Heart right ventricle (tissue), 16 donors: ENCODE measurements around the gene IZUMO4. TPM values are rescaled to one million over a fixed set of nuclear protein-coding genes. Genes with fewer than 3 reads are reported as not detected.
"Not testable (repeated sequence)": the region's sequence is repeated elsewhere in the genome, so short reads cannot be mapped to it uniquely, and the experiment has no call there.

Source experiments
- ATAC-seq, 8 donors: fragments of 200-7000 bp; cut with Tn5 transposase; one replicate each; pipeline ENCODE4 v1.9.1; 2020; ENCODE audit warnings: mild to moderate bottlenecking in 8 of 8, moderate library complexity in 8 of 8, moderate number of reproducible peaks in 1 of 8
- DNase-seq, 2 donors: peaks; one replicate each; pipeline ENCODE4 v3.0.0-alpha.2; 2020
- H3K27ac ChIP-seq, 10 donors: fragments of 200-600 bp; sonication (generic) in 2 of 10; one replicate each; pipeline versions ENCODE4 v1.5.0 to v1.8.0; 2020 to 2022; ENCODE audit warnings: mild to moderate bottlenecking in 3 of 10
- H3K27me3 ChIP-seq, 7 donors: fragments of 200-600 bp; one replicate each; pipeline ENCODE4 v1.8.0; 2021 to 2022; ENCODE audit warnings: mild to moderate bottlenecking in 2 of 7
- H3K36me3 ChIP-seq, 9 donors: fragments of 200-600 bp; sonication (generic) in 1 of 9; one replicate each; pipeline versions ENCODE4 v1.5.0 to v1.8.0; 2020 to 2022; ENCODE audit warnings: mild to moderate bottlenecking in 2 of 9
- H3K4me1 ChIP-seq, 9 donors: fragments of 200-600 bp; sonication (generic) in 1 of 9; one replicate each; pipeline versions ENCODE4 v1.5.0 to v1.8.0; 2020 to 2022; ENCODE audit warnings: mild to moderate bottlenecking in 4 of 9
- H3K4me3 ChIP-seq, 10 donors: fragments of 200-600 bp; sonication (generic) in 2 of 10; one replicate each; pipeline versions ENCODE4 v1.5.0 to v1.8.0; 2020 to 2022; ENCODE audit warnings: mild to moderate bottlenecking in 7 of 10, moderate library complexity in 2 of 10
- H3K9me3 ChIP-seq, 11 donors: fragments of 200-600 bp in 10 of 11; sonication (generic) in 2 of 11; one replicate each; pipeline versions ENCODE4 v1.5.0 to v1.8.0; 2013 to 2022; ENCODE audit warnings: mild to moderate bottlenecking in 2 of 11, control low read depth in 1 of 11, moderate library complexity in 1 of 11
- WGBS, 2 donors: extraction: QIAGEN DNeasy Blood & Tissue Kit; methylation state at CpG; one replicate each; pipeline ENCODE4 v1.1.7; 2013; ENCODE audit warnings: inconsistent platforms in 1 of 2; 5-methylcytosine and 5-hydroxymethylcytosine counted together
- intact Hi-C, 10 donors: fragments of 100-400 bp; cut with DNase I; formaldehyde crosslinking; loops; one replicate each; pipeline versions ENCODE4 v1.11.1 to v1.14.2; 2022
- polyA plus RNA-seq, 2 donors: library from polyadenylated mRNA; stranded (reverse); fragments of 200-250 nt; gene quantifications; one replicate each; pipeline ENCODE4 v1.2.3, GENCODE V29; 2013
- total RNA-seq, 10 donors: library from RNA; stranded (reverse); fragmentation: NEBNext Ultra II Directional in 3 of 10; extraction: Animal tissue kit (Norgen Biotek cat#: 25700) in 3 of 10; gene quantifications; one replicate each; pipeline versions ENCODE4 v1.2.1 to v1.2.4, GENCODE V29; 2021 to 2023
- TF ChIP-seq, protein P1 (sequence below), 9 donors: fragments of 200-600 bp; sonication (generic) in 2 of 9; IDR thresholded peaks; one replicate each; pipeline versions ENCODE4 v1.5.0 to v1.8.0; 2021 to 2022; ENCODE audit warnings: antibody characterized with exemption in 9 of 9, mild to moderate bottlenecking in 5 of 9, moderate library complexity in 1 of 9
- donor health status: Arrhythmogenic right ventricular cardiomyopathy.
- donor health status: ischemic (EF 13 %, LVEDD 7.1; RV severe dilation, severe dysfunction).
- donor health status: healthy with polysubstance abuse.
- donor health status: DM: no; HTN: yes; CAD: no.
- donor health status: DM: no; HTN: no; CAD: no.
- donor health status: ischemic (EF 25% LVEDD 6.9; RV normal size, moderate dysfunction).
- donor health status: ischemic (EF 25% LVEDD 5.7; RV mildly dilated, moderate dysfunction).
- donor health status: healthy.
- donor health status: DM: yes; HTN: yes; CAD: no.
- donor health status: Ischemic cardiomyopathy.
- donor health status: ischemic (EF 35%, LVEDD 5.7; RV mildly dilated, moderate dysfunction).
- donor health status: nonischemic (EF 11% LVEDD 7.7; RV severe dilation, severe dysfunction).
- donor health status: DM: yes; HTN: yes; CAD: no.
- donor health status: PGD.
- donor health status: ischemic (EF 29% LVEDD 5.4; RV normal size, mild dysfunction).
- donor health status: nonischemic (EF 23%, LVEDD 6.1; RV moderate dilation, normal function).

IZUMO4 gene
- total and polyA plus RNA-seq, 12 donors, result 1.2 to 13.1 (median 2.7) TPM

DNA sequence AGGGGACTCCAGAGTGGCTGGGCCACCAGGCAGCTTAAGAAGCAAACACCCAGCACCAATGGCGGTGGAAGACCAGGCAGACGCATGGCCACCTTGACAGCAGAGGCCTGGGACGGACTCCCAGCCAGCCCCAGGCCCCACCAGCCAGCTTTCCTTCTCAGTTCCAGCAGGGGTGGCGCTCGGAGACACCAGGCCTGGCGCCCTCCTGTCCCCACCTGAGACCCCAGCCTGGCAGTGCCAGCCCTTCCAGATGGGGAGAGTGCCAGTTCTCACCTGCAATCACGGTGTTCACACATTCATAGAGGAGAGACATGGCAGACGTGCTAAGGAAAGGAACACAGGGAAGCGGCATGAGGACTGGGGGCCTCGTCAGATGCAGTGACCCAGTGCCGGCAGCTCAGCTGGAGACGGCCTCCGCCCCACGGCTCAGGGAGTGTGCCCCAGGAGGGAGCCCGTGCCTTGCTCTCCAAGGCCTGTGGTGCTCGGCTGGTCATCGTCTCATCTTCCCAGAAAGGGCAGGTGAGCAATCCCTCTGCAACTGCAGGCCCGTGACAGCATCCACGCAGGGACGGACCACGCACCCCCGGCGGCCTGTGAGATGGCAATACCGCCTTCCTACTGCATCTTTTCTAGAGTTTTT is 30.3 kb downstream of the IZUMO4 start:
- ATAC-seq, result no peak
- Histone ChIP-seq H3K27me3 (no peaks in the 10 kb centered on the region), H3K27ac (peak overlapping the region; percentile 47 to 92 (median 84)), H3K36me3 (peaks cover 0 to 93% (median 47%) of the 10 kb centered on the region in 9 donors), H3K9me3 (no peaks in the 10 kb centered on the region), H3K4me3 (no peak overlapping the region), H3K4me1 (peaks cover 0 to 33% (median 17%) of the 10 kb centered on the region in 9 donors)
- 92 to 94% methylated on average over 24 of the region's 24 CpGs for WGBS, 2 donors
- TF ChIP-seq, protein P1, sequence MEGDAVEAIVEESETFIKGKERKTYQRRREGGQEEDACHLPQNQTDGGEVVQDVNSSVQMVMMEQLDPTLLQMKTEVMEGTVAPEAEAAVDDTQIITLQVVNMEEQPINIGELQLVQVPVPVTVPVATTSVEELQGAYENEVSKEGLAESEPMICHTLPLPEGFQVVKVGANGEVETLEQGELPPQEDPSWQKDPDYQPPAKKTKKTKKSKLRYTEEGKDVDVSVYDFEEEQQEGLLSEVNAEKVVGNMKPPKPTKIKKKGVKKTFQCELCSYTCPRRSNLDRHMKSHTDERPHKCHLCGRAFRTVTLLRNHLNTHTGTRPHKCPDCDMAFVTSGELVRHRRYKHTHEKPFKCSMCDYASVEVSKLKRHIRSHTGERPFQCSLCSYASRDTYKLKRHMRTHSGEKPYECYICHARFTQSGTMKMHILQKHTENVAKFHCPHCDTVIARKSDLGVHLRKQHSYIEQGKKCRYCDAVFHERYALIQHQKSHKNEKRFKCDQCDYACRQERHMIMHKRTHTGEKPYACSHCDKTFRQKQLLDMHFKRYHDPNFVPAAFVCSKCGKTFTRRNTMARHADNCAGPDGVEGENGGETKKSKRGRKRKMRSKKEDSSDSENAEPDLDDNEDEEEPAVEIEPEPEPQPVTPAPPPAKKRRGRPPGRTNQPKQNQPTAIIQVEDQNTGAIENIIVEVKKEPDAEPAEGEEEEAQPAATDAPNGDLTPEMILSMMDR (IDR thresholded peaks at IDR 0.05), result no peak
- intact Hi-C loops, result loop anchor here in 1 of 10 donors (5.0 kb wide), 1 partner anchor 990 kb away; no protein-coding TSS in a partner anchor
- no peak for DNase-seq

DNA sequence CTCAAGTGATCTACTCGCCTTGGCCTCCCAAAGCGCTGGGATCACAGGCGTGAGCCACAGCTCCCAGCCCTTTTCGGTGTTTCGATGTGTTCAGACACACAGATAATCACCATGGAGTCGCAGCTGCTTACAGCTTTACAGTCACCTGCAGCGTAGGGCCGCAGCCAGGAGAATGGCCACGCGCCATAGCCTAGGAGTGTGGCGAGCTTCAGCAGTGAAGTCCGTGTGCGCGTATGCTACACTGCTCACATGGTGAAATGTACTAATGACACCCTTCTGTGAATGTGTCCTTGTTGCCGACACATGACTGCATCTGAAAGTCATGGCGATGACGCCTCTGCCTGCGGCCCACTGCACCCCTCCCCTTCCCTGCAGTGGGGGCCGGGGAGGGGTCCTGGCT is 31.0 kb downstream of the IZUMO4 start:
- Histone ChIP-seq H3K36me3 (peaks cover 0 to 93% (median 45%) of the 10 kb centered on the region in 9 donors), H3K9me3 (no peaks in the 10 kb centered on the region), H3K27me3 (no peaks in the 10 kb centered on the region), H3K4me3 (no peak overlapping the region), H3K4me1 (peaks cover 0 to 37% (median 21%) of the 10 kb centered on the region in 9 donors), H3K27ac (peak overlapping the region; percentile 47 to 92 (median 84))
- ATAC-seq (peak; percentile 82 to 91 (median 87)), DNase-seq (peak; percentile 77 to 81)
- intact Hi-C loops, result loop anchor here in 1 of 10 donors (5.0 kb wide), 1 partner anchor 990 kb away; no protein-coding TSS in a partner anchor
- 40 to 52% methylated on average over 19 of the region's 19 CpGs for WGBS, 2 donors
- TF ChIP-seq, protein P1 (IDR thresholded peaks at IDR 0.05), result no peak

DNA sequence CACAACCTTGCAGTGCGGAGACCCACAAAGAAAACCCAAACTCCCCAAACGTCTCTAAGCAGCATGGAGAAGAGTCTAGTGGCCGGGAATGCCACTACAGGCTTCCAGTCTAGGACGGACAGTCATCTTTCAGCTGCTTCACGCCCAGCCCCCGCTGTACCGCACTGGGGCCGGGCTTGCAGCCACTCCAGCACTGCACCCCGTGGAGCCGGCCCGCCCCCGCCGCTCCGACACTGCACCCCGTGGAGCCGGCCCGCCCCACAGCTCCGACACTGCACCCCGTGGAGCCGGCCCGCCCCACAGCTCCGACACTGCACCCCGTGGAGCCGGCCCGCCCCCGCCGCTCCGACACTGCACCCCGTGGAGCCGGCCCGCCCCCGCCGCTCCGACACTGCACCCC is 31.5 kb downstream of the IZUMO4 start:
- 72 to 83% methylated on average over 24 to 27 of the region's 34 CpGs for WGBS, 2 donors
- Histone ChIP-seq H3K4me1 (peaks cover 0 to 42% (median 25%) of the 10 kb centered on the region in 9 donors), H3K27ac (peak overlapping the region; percentile 15 to 92 (median 84)), H3K36me3 (peaks cover 0 to 93% (median 40%) of the 10 kb centered on the region in 9 donors)
- peak in 6 of 8 donors; percentile 11 to 40 (median 24) for ATAC-seq
- not testable (repeated sequence) for H3K9me3 ChIP-seq, H3K27me3 ChIP-seq, DNase-seq, H3K4me3 ChIP-seq
- intact Hi-C loops, result loop anchor here in 1 of 10 donors (5.0 kb wide), 1 partner anchor 989 kb away; no protein-coding TSS in a partner anchor

DNA sequence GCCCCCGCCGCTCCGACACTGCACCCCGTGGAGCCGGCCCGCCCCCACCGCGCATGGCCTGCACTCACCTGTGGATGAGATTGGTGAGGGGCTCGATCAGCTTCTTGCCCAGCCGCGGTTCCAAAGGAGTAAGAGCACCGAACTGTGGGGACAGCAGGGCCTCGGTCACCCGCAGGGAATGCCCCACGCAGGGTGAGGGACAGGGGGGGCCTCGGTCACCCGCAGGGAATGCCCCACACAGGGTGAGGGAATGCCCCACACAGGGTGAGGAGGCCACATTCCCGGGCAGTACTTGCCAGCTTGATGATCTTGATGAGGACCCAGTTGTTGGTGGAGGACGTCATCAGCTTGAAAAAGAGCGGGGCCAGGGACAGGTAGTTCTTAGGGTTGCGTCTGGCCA is 32.3 kb downstream of the IZUMO4 start:
- 87 to 89% methylated on average over 21 of the region's 21 CpGs for WGBS, 2 donors
- no peak for DNase-seq
- ATAC-seq, result peak in 5 of 8 donors; percentile 8 to 42 (median 23)
- TF ChIP-seq, protein P1 (IDR thresholded peaks at IDR 0.05), result no peak
- Histone ChIP-seq H3K27ac (peak overlapping the region in 9 of 10 donors; percentile 44 to 87 (median 79)), H3K27me3 (no peaks in the 10 kb centered on the region), H3K4me1 (peaks cover 0 to 42% (median 25%) of the 10 kb centered on the region in 9 donors), H3K36me3 (peaks cover 0 to 93% (median 36%) of the 10 kb centered on the region in 9 donors), H3K4me3 (no peak overlapping the region), H3K9me3 (no peaks in the 10 kb centered on the region)
- intact Hi-C loops, result loop anchor here in 1 of 10 donors (5.0 kb wide), 1 partner anchor 988 kb away; no protein-coding TSS in a partner anchor
